ENCODE data around the gene RS1. TPM values are rescaled to one million over a fixed set of nuclear protein-coding genes. Genes with fewer than 3 reads are reported as not detected.

Gene RS1
- total and polyA plus RNA-seq, 2 of the 4 experiments (the other 2 are of a cell fraction): not detected

DNA sequence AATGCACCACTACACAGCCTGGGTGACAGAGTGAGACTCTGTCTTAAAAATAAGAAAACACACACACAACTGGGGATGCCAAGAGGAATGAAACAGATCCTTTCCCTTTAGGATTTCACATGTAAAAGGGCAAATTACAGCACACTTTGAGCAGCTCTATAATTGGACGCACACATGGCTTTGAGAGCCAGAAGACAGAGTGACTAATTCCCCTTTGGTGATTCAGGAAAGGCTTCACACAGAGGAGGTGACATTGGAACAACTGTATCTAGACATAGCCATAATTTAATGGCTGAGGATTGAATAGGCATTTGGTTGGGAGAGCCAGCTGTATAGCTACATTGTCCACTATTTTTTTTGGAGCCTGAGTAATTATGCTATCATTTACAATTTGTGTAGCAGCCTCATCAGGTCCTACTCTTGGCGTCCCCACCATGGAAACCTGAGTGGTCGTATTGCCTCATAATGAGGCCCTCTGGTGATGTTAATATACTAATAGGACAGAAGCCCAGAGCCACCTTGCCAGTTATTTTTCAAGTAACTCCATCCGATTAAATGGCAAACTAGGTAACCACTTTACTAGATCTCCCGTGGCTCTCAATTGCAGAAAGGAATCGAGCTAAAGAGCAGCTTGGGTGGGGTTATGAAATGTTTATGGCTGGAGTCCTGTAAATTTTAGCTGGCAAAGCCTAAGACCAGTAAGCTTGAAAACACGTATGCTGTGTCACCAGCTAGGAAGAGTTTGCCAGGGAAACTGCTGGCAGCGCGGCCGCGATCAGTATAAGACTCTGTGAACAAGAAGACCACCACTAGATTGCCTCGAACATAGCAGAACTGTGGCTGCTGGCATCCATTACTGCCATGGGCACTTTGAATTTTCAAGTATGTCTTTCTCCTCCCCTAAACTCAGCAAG lies 27.1 kb upstream of the RS1 start:
- dilution Hi-C loops (cut with HindIII; ENCODE audit: low sequenced_read_pairs, unreplicated experiment) (no loop called here), intact Hi-C loops (cut with micrococcal nuclease) (no loop called here), in situ Hi-C loops (cut with MboI; ENCODE audit: low sequenced_read_pairs) (no loop called here)
- DNase-seq (no peak), ATAC-seq (ENCODE audit: low read depth) (no peak)
- no peak overlapping the region for H3K4me2 ChIP-seq (ENCODE audit: low read depth, low read length)
- H3K9me3 ChIP-seq (ENCODE audit: control insufficient read depth, insufficient read depth, low read length): peaks cover 3% of the 10 kb centered on the region; the same call in 1 of the 2 replicates
- TF ChIP-seq RAD21 (IDR thresholded peaks at IDR 0.05; ENCODE audit: low read length) (no peak), MAFK (IDR thresholded peaks at IDR 0.05; ENCODE audit: low read depth, low read length) (no peak), NFE2L2 (IDR thresholded peaks at IDR 0.05; ENCODE audit: low read depth, low read length) (no peak), MAZ (IDR thresholded peaks at IDR 0.05; ENCODE audit: borderline replicate concordance, low read depth, low read length) (no peak)
- TF ChIP-seq, protein P1, sequence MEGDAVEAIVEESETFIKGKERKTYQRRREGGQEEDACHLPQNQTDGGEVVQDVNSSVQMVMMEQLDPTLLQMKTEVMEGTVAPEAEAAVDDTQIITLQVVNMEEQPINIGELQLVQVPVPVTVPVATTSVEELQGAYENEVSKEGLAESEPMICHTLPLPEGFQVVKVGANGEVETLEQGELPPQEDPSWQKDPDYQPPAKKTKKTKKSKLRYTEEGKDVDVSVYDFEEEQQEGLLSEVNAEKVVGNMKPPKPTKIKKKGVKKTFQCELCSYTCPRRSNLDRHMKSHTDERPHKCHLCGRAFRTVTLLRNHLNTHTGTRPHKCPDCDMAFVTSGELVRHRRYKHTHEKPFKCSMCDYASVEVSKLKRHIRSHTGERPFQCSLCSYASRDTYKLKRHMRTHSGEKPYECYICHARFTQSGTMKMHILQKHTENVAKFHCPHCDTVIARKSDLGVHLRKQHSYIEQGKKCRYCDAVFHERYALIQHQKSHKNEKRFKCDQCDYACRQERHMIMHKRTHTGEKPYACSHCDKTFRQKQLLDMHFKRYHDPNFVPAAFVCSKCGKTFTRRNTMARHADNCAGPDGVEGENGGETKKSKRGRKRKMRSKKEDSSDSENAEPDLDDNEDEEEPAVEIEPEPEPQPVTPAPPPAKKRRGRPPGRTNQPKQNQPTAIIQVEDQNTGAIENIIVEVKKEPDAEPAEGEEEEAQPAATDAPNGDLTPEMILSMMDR (conservative IDR thresholded peaks at IDR 0.05; ENCODE audit: low read depth, low read length): no peak
- H4K8ac ChIP-seq (ENCODE audit: low read depth in 2 of 2, low read length in 2 of 2): no peak overlapping the region
- H3K9ac ChIP-seq (ENCODE audit: low read depth, low read length): no peak overlapping the region
- H3K36me3 ChIP-seq (ENCODE audit: control insufficient read depth, insufficient read depth, low read length): no peaks in the 10 kb centered on the region
- no peak overlapping the region for H4K91ac ChIP-seq (ENCODE audit: insufficient read depth, low read depth, low read length)
- peaks cover 4% of the 10 kb centered on the region; the same call in 1 of the 2 replicates for H3K4me1 ChIP-seq (ENCODE audit: control insufficient read depth, insufficient read depth, low read length)
- H2BK5ac ChIP-seq (ENCODE audit: low read depth, low read length, poor library complexity, severe bottlenecking): no peak overlapping the region
- H3K27me3 ChIP-seq (ENCODE audit: control insufficient read depth, insufficient read depth, low read length): no peaks in the 10 kb centered on the region; the same call in 1 of the 2 replicates
- no peak overlapping the region for H3K23ac ChIP-seq (ENCODE audit: low read depth, low read length)
- H3K4ac ChIP-seq (ENCODE audit: low read depth, low read length): no peak overlapping the region
- H3K27ac ChIP-seq (ENCODE audit: insufficient read depth, low read length): no peak overlapping the region
- no peak overlapping the region for H2BK120ac ChIP-seq (ENCODE audit: low read depth, low read length)
- no peak overlapping the region for H4K5ac ChIP-seq (ENCODE audit: low read depth, low read length)
- 65% methylated on average over 6 of the region's 12 CpGs; no CpG with 5 or more reads in 1 of the 2 experiments for WGBS, 2 experiments (ENCODE audit: extremely low coverage in 2 of 2, insufficient read length in 1 of 2)
- H3K18ac ChIP-seq (ENCODE audit: low read depth, low read length): no peak overlapping the region
- H3K56ac ChIP-seq (ENCODE audit: extremely low read depth, insufficient read depth, low read length): no peak overlapping the region
- H3K79me1 ChIP-seq (ENCODE audit: low read depth in 1 of 2, low read length in 2 of 2): no peaks in the 10 kb centered on the region
- H3K4me3 ChIP-seq (ENCODE audit: insufficient read depth, low read depth, low read length): no peak overlapping the region
- no peak overlapping the region for H2AK9ac ChIP-seq (replicated peaks; ENCODE audit: low read depth, low read length, poor library complexity)
- no peak overlapping the region for H2BK20ac ChIP-seq (ENCODE audit: low read depth, low read length)
- H2AFZ ChIP-seq (replicated peaks; ENCODE audit: low read length, poor library complexity): no peak overlapping the region
- no peaks in the 10 kb centered on the region for H4K20me1 ChIP-seq (ENCODE audit: insufficient read depth, low read length)
- ChIA-PET POLR2A (ENCODE audit: unreplicated experiment) (no interaction called here), CTCF (interaction anchor here (0.6 kb wide), 1 partner anchor 479 kb away, joined by 3 read pairs; no protein-coding TSS in a partner anchor)
- no peak overlapping the region for H2BK15ac ChIP-seq (ENCODE audit: low read depth, low read length)
- no peak overlapping the region for H2AK5ac ChIP-seq (ENCODE audit: low read depth, low read length)
- H3K14ac ChIP-seq (replicated peaks; ENCODE audit: low read depth, low read length): no peak overlapping the region
- no peaks in the 10 kb centered on the region for H3K9me1 ChIP-seq (ENCODE audit: insufficient read depth, low read length)
- no TSS peak for BruUV-seq (replicated peaks)

Data from IMR-90 (cell line).